Measurements from ENCODE around the gene CIDEA.

GRCh38 chr18:12283666-12284065, 29.5 kb downstream of the CIDEA start:
- TF ChIP-seq CTCF (conservative IDR thresholded peaks at IDR 0.05 in 1 of 2, IDR thresholded peaks at IDR 0.05 in 1 of 2; ENCODE audit: low read depth in 1 of 2, low read length in 2 of 2) (no peak), EZH2 (IDR thresholded peaks at IDR 0.05; ENCODE audit: low read length, missing control alignments) (no peak)
